ENCODE data around the gene PRKCB.

- TF ChIP-seq CTCF (conservative IDR thresholded peaks at IDR 0.05; ENCODE audit: low read length), result peak; percentile 92
- no peak for TF ChIP-seq EZH2phosphoT487 (IDR thresholded peaks at IDR 0.05; ENCODE audit: borderline replicate concordance, low read depth, low read length)
These were observed 206.2 kb downstream of the PRKCB start for GRCh38 chr16:24041834-24042631.

Measured in OCI-LY7 (cell line).